Measurements from ENCODE around the gene MATN1. TPM values are rescaled to one million over a fixed set of nuclear protein-coding genes. Genes with fewer than 3 reads are reported as not detected.
A peak's percentile ranks its signal among the peaks of the same experiment; 100 is the strongest.

The MATN1 gene
- total RNA-seq, 4 donors from 2014 or later = 0.46 to 1.7 TPM; not detected in 2

DNA sequence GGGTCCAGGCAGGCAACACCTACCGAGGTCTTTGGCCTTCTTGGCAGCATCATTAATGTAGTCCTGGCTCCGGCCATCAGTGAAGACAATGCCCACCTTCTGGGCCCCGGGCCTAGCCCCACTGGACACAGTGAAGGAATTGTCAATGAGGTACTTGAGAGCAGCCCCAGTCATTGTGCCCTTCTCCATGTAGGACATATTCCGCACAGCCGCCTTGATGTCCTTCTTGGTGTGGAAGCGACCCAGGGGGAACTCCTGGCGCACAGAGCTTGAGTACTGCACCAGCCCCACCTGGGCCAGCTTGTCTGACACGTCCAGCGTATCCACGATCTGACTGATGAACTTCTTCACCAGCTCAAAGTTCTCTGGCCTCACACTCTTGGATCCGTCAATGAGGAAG is 7.5 kb downstream of the MATN1 start:
- DNase-seq = peak in 1 of 2 donors; percentile 21
- H3K27ac ChIP-seq = no peak overlapping the region
- no peak overlapping the region for H3K4me3 ChIP-seq
- H3K36me3 ChIP-seq = no peaks in the 10 kb centered on the region
- peaks cover 0 to 5% of the 10 kb centered on the region in 2 donors for H3K9me3 ChIP-seq
- intact Hi-C loops (cut with DNase I; ENCODE audit: low total_unique reads) = loop anchor here (10.0 kb wide), 1 partner anchor 1481 kb away; the partner anchor contains the start of genes MECR and PTPRU
- no peaks in the 10 kb centered on the region for H3K27me3 ChIP-seq
- no peaks in the 10 kb centered on the region for H3K4me1 ChIP-seq
- TF ChIP-seq, protein P1, sequence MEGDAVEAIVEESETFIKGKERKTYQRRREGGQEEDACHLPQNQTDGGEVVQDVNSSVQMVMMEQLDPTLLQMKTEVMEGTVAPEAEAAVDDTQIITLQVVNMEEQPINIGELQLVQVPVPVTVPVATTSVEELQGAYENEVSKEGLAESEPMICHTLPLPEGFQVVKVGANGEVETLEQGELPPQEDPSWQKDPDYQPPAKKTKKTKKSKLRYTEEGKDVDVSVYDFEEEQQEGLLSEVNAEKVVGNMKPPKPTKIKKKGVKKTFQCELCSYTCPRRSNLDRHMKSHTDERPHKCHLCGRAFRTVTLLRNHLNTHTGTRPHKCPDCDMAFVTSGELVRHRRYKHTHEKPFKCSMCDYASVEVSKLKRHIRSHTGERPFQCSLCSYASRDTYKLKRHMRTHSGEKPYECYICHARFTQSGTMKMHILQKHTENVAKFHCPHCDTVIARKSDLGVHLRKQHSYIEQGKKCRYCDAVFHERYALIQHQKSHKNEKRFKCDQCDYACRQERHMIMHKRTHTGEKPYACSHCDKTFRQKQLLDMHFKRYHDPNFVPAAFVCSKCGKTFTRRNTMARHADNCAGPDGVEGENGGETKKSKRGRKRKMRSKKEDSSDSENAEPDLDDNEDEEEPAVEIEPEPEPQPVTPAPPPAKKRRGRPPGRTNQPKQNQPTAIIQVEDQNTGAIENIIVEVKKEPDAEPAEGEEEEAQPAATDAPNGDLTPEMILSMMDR (IDR thresholded peaks at IDR 0.05) = no peak
- no peak for TF ChIP-seq POLR2A (IDR thresholded peaks at IDR 0.05)

DNA sequence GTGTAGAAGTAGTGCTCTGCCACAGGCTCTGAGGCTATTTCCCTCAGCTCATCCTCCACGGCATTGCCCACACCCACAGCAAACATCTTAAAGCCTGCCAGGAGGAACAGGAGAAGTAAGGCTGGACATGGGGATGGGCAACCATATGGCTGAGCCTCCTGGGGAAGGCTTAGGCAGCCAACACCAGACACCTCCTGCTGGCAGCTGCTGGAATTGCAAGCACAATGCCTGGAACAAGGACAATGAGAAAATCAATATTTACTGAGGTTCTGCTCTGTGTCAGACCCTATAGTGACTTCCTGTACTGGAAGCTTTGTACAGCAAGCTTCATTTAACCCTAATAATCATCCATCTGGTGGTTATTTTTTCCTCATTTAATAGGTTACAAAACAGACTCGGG is 8.2 kb downstream of the MATN1 start:
- H3K36me3 ChIP-seq = no peaks in the 10 kb centered on the region
- DNase-seq = no peak
- H3K27me3 ChIP-seq = no peaks in the 10 kb centered on the region
- H3K4me3 ChIP-seq = no peak overlapping the region
- intact Hi-C loops (cut with DNase I; ENCODE audit: low total_unique reads) = loop anchor here (10.0 kb wide), 1 partner anchor 1480 kb away; the partner anchor contains the start of genes MECR and PTPRU
- no peaks in the 10 kb centered on the region for H3K4me1 ChIP-seq
- peaks cover 0 to 5% of the 10 kb centered on the region in 2 donors for H3K9me3 ChIP-seq
- no peak for TF ChIP-seq POLR2A (IDR thresholded peaks at IDR 0.05)
- TF ChIP-seq, protein P1 (IDR thresholded peaks at IDR 0.05) = peak in 1 of 4 experiments; percentile 27
- no peak overlapping the region for H3K27ac ChIP-seq

DNA sequence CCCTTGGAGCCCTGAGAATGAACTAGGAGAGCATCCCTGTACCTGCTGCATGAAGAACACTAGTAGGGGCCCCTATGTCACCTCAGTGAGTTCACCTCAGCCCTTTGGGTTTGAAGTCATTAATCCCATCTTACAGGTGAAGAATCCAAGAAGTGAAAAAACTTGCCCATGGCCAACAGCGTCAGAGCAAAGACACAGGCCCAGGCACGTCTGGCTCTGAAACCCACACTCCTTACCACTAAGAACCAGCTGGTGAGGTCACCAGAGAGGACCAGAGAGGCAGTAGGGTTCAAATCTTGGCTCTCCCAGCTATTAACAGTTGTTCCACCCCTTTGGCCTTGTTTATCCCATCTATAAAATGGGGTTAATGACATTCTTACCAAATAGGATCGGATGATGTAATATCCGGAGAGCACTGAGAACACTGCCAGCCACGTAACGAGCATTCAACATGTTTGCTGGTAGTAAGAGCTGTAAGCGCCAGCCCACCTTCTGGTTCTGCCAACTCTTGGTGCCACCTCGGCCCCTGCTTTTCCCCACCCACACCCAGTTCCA is 8.8 kb downstream of the MATN1 start:
- no peaks in the 10 kb centered on the region for H3K27me3 ChIP-seq
- no peak overlapping the region for H3K4me3 ChIP-seq
- peaks cover 0 to 5% of the 10 kb centered on the region in 2 donors for H3K9me3 ChIP-seq
- H3K27ac ChIP-seq = no peak overlapping the region
- no peaks in the 10 kb centered on the region for H3K4me1 ChIP-seq
- TF ChIP-seq POLR2A (IDR thresholded peaks at IDR 0.05) = no peak
- TF ChIP-seq, protein P1 (IDR thresholded peaks at IDR 0.05) = no peak
- intact Hi-C loops (cut with DNase I; ENCODE audit: low total_unique reads) = loop anchor here (10.0 kb wide), 1 partner anchor 1480 kb away; the partner anchor contains the start of genes MECR and PTPRU
- no peak for DNase-seq
- no peaks in the 10 kb centered on the region for H3K36me3 ChIP-seq

DNA sequence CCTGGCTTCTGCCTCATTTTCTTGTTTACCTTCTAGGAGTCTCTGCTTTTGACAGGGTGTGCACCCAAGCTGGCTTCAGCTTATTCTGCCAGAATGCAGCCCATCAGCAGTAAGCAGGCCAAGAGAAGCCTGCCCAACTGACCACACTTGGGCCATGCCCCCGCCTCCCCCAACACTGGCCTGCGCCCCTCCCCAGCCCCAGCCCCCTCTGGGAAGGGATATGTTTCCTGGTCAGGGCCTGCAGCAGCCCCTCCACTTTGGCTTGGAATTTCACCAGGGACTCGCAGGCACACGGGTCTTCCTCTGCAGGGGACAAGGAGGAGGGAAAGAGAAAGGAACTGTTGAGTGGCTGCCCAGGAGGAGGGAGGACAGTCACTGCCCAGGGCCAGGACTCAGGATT is 9.4 kb downstream of the MATN1 start:
- no peak for TF ChIP-seq POLR2A (IDR thresholded peaks at IDR 0.05)
- TF ChIP-seq, protein P1 (IDR thresholded peaks at IDR 0.05) = no peak
- peaks cover 0 to 5% of the 10 kb centered on the region in 2 donors for H3K9me3 ChIP-seq
- no peaks in the 10 kb centered on the region for H3K36me3 ChIP-seq
- H3K4me3 ChIP-seq = no peak overlapping the region
- no peak for DNase-seq
- intact Hi-C loops (cut with DNase I; ENCODE audit: low total_unique reads) = loop anchor here (10.0 kb wide), 1 partner anchor 1479 kb away; the partner anchor contains the start of genes MECR and PTPRU
- H3K4me1 ChIP-seq = no peaks in the 10 kb centered on the region
- peak overlapping the region in 1 of 2 donors; percentile 18 for H3K27ac ChIP-seq
- no peaks in the 10 kb centered on the region for H3K27me3 ChIP-seq

DNA sequence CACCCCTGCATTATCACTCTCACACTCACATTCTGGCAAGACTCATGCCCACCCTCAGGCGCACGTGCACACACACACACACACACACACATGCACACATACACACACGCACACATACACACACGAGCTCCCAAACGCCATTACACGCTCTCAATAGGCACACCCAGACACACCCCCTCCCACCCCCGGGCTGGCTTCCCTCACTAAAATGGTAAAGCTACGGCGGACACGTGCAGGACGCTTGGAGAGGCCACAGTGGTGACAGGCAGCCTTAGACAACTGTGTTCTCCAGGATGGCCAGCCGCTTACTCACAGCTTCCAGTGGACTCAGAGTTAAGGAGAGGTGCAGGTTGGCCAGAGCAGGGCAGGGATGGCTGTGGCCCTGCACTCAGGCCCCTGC is 10.1 kb downstream of the MATN1 start:
- Histone ChIP-seq H3K4me1 (no peaks in the 10 kb centered on the region), H3K9me3 (peaks cover 0 to 5% of the 10 kb centered on the region in 2 donors), H3K4me3 (no peak overlapping the region), H3K36me3 (no peaks in the 10 kb centered on the region), H3K27me3 (no peaks in the 10 kb centered on the region), H3K27ac (no peak overlapping the region)
- intact Hi-C loops (cut with DNase I; ENCODE audit: low total_unique reads) = loop anchor here (10.0 kb wide), 1 partner anchor 1479 kb away; the partner anchor contains the start of genes MECR and PTPRU
- no peak for TF ChIP-seq POLR2A (IDR thresholded peaks at IDR 0.05)
- TF ChIP-seq, protein P1 (IDR thresholded peaks at IDR 0.05) = no peak
- peak in 1 of 2 donors; percentile 18 for DNase-seq

Measured in uterus (tissue), 4 donors.